PC-3 (cell line): Measurements from ENCODE around the gene INO80E. TPM values are rescaled to one million over a fixed set of nuclear protein-coding genes. Genes with fewer than 3 reads are reported as not detected.
A peak's percentile ranks its signal among the peaks of the same experiment; 100 is the strongest.

Source experiments
- ATAC-seq: fragments of 200-7000 bp; cut with Tn5 transposase; 2 replicates; pipeline ENCODE4 v1.9.1; 2020; ENCODE audit warnings: mild to moderate bottlenecking, moderate library complexity
- BruUV-seq: library from RNA; stranded (reverse); fragments of 400-500 nt; replicated peaks from 2 replicates; lab custom pipeline; 2021; lab: Mats Ljungman, UMichigan
- CTCF ChIA-PET: fragments of 300-600 bp; sonication (Branson Sonifier 250); formaldehyde crosslinking; loops from one replicate; lab custom pipeline; 2022; ENCODE audit warnings: antibody characterized with exemption; lab: Charles Lee
- POLR2A ChIA-PET: fragments of 300-600 bp; sonication (Branson Sonifier 250); formaldehyde crosslinking; loops from one replicate; lab custom pipeline; 2022; ENCODE audit warnings: antibody characterized with exemption; ENCODE audit not compliant: unreplicated experiment; lab: Charles Lee
- DNase-seq: peaks from one replicate; pipeline ENCODE4 v3.0.0-alpha.2; 2015
- H2AFZ ChIP-seq: fragments of 300-600 bp; sonication (generic); 2 replicates; pipeline ENCODE4 v1.6.0; 2016; ENCODE audit warnings: antibody characterized with exemption, low read length
- H3F3A ChIP-seq: fragments of 300-600 bp; sonication (generic); one replicate; pipeline ENCODE4 v1.6.0; 2017; ENCODE audit warnings: antibody characterized with exemption, low read length, control low read depth, mild to moderate bottlenecking; ENCODE audit not compliant: unreplicated experiment
- H3K27ac ChIP-seq: fragments of 300-600 bp; sonication (generic); 2 replicates; pipeline ENCODE4 v1.5.1; 2016; ENCODE audit warnings: mild to moderate bottlenecking, low read length
- H3K27me3 ChIP-seq: fragments of 300-600 bp; sonication (generic); 2 replicates; pipeline ENCODE4 v1.6.1; 2016; ENCODE audit warnings: low read length, mixed read lengths
- H3K36me3 ChIP-seq: fragments of 300-600 bp; sonication (generic); 2 replicates; pipeline ENCODE4 v1.6.1; 2016; ENCODE audit warnings: low read depth, mixed run types, low read length, mixed read lengths
- H3K4me1 ChIP-seq: fragments of 300-600 bp; sonication (generic); 2 replicates; pipeline ENCODE4 v1.5.1; 2016; ENCODE audit warnings: low read length; ENCODE audit not compliant: insufficient read depth
- H3K4me2 ChIP-seq: fragments of 300-600 bp; sonication (generic); 2 replicates; pipeline ENCODE4 v1.6.0; 2016; ENCODE audit warnings: low read length
- H3K4me3 ChIP-seq: fragments of 300-600 bp; sonication (generic); 2 replicates; pipeline ENCODE4 v1.5.1; 2016; ENCODE audit warnings: mild to moderate bottlenecking, low read length, mixed read lengths
- H3K79me2 ChIP-seq: fragments of 300-600 bp; sonication (generic); 2 replicates; pipeline ENCODE4 v1.6.1; 2017; ENCODE audit warnings: low read length, mixed read lengths
- H3K9ac ChIP-seq: fragments of 300-600 bp; sonication (generic); 2 replicates; pipeline ENCODE4 v1.6.0; 2016; ENCODE audit warnings: mild to moderate bottlenecking, low read length
- H3K9me2 ChIP-seq: fragments of 300-600 bp; sonication (generic); replicated peaks from 2 replicates; pipeline ENCODE4 v1.6.1; 2016; ENCODE audit warnings: mixed run types, low read length, mixed read lengths
- H3K9me3 ChIP-seq: fragments of 300-600 bp; sonication (generic); 2 replicates; pipeline ENCODE4 v1.6.1; 2016; ENCODE audit warnings: low read length, mixed read lengths
- H4K20me1 ChIP-seq: fragments of 300-600 bp; sonication (generic); 2 replicates; pipeline ENCODE4 v1.6.1; 2016; ENCODE audit warnings: low read length, mixed read lengths
- CTCF ChIP-seq: fragments of 300-600 bp; sonication (generic); conservative IDR thresholded peaks from 2 replicates; pipeline ENCODE4 v1.5.1; 2017; ENCODE audit warnings: antibody characterized with exemption, low read depth, mild to moderate bottlenecking, low read length
- EZH2 ChIP-seq: fragments of 300-600 bp; sonication (generic); IDR thresholded peaks from one replicate; pipeline ENCODE4 v1.6.1; 2017; ENCODE audit warnings: antibody characterized with exemption, mild to moderate bottlenecking, low read length; ENCODE audit not compliant: unreplicated experiment
- EZH2phosphoT487 ChIP-seq: fragments of 300-600 bp; sonication (generic); IDR thresholded peaks from 2 replicates; pipeline ENCODE4 v1.6.1; 2018; ENCODE audit warnings: mild to moderate bottlenecking, antibody characterized with exemption, low read length, borderline replicate concordance
- intact Hi-C: fragments of 100-400 bp; cut with micrococcal nuclease; formaldehyde crosslinking; loops from 2 replicates; pipeline ENCODE4 v1.9.0; 2023
- total RNA-seq: library from RNA; depleted of rRNA; stranded (reverse); fragments of >200 nt; gene quantifications from 2 replicates; pipeline ENCODE4 v1.2.3, GENCODE V29; 2014

INO80E gene
- total RNA-seq, 1 experiment from 2014 or later: 70.3 TPM

- ATAC-seq (no peak), DNase-seq (no peak)
- peaks cover 26% of the 10 kb centered on the region for H4K20me1 ChIP-seq
- H3K27ac ChIP-seq: no peak overlapping the region
- H3K9ac ChIP-seq: no peak overlapping the region
- POLR2A ChIA-PET: no interaction called here
- H3K79me2 ChIP-seq: peaks cover 47% of the 10 kb centered on the region
- intact Hi-C loops: no loop called here
- peak overlapping the region; percentile 98 for H3K4me2 ChIP-seq
- H2AFZ ChIP-seq: no peak overlapping the region
- peaks cover 22% of the 10 kb centered on the region for H3K4me1 ChIP-seq
- H3K36me3 ChIP-seq: peaks cover 37% of the 10 kb centered on the region
- BruUV-seq: no TSS peak
- no peaks in the 10 kb centered on the region for H3K9me3 ChIP-seq
- CTCF ChIA-PET: no interaction called here
- TF ChIP-seq CTCF: no peak
- no peak for TF ChIP-seq EZH2phosphoT487
- no peak for TF ChIP-seq EZH2
- H3K9me2 ChIP-seq: no peaks in the 10 kb centered on the region
- peak overlapping the region; percentile 98; the same call in 1 of the 2 replicates for H3K4me3 ChIP-seq
- H3K27me3 ChIP-seq: no peaks in the 10 kb centered on the region
- no peaks in the 10 kb centered on the region for H3F3A ChIP-seq
These were observed 18.8 kb upstream of the INO80E start for GRCh38 chr16:29977063-29977825.

- Histone ChIP-seq H3K4me3 (no peak overlapping the region), H2AFZ (no peak overlapping the region), H4K20me1 (peaks cover 26% of the 10 kb centered on the region), H3K4me1 (peaks cover 22% of the 10 kb centered on the region), H3K27ac (no peak overlapping the region), H3K4me2 (no peak overlapping the region), H3F3A (no peaks in the 10 kb centered on the region), H3K9me2 (no peaks in the 10 kb centered on the region), H3K9me3 (no peaks in the 10 kb centered on the region), H3K79me2 (peaks cover 47% of the 10 kb centered on the region), H3K9ac (no peak overlapping the region), H3K27me3 (no peaks in the 10 kb centered on the region), H3K36me3 (peaks cover 39% of the 10 kb centered on the region)
- DNase-seq: no peak
- intact Hi-C loops: no loop called here
- no peak for ATAC-seq
- TF ChIP-seq CTCF (no peak), EZH2phosphoT487 (no peak), EZH2 (no peak)
- ChIA-PET POLR2A (no interaction called here), CTCF (no interaction called here)
- no TSS peak for BruUV-seq
These were observed 18.0 kb upstream of the INO80E start for GRCh38 chr16:29978081-29978480.

- Histone ChIP-seq H3K27me3 (no peaks in the 10 kb centered on the region), H3K79me2 (peaks cover 47% of the 10 kb centered on the region), H3K9me3 (no peaks in the 10 kb centered on the region), H4K20me1 (peaks cover 26% of the 10 kb centered on the region), H3F3A (no peaks in the 10 kb centered on the region), H3K9me2 (no peaks in the 10 kb centered on the region), H3K4me1 (peaks cover 22% of the 10 kb centered on the region), H3K9ac (no peak overlapping the region), H3K4me3 (no peak overlapping the region), H3K27ac (no peak overlapping the region), H3K36me3 (peaks cover 39% of the 10 kb centered on the region), H2AFZ (no peak overlapping the region), H3K4me2 (no peak overlapping the region)
- no peak for DNase-seq
- CTCF ChIA-PET: no interaction called here
- intact Hi-C loops: no loop called here
- TF ChIP-seq EZH2phosphoT487 (no peak), EZH2 (no peak), CTCF (no peak)
- ATAC-seq: no peak
- POLR2A ChIA-PET: no interaction called here
- no TSS peak for BruUV-seq
These were observed 17.3 kb upstream of the INO80E start for GRCh38 chr16:29978564-29979270.
